Right renal cortex interstitium (tissue), 3 donors: Measurements from ENCODE around the gene STING1. TPM values are rescaled to one million over a fixed set of nuclear protein-coding genes. Genes with fewer than 3 reads are reported as not detected.
"Not testable (repeated sequence)": the region's sequence is repeated elsewhere in the genome, so short reads cannot be mapped to it uniquely, and the experiment has no call there.

ENCODE experiments used
- DNase-seq, 3 donors: peaks; one replicate each; pipeline ENCODE4 v3.0.0-alpha.2; 2013; ENCODE audit warnings: low read depth in 3 of 3, low spot score in 2 of 3
- polyA plus RNA-seq, 3 donors: library from polyadenylated mRNA; unstranded; fragments of 120-200 nt; gene quantifications; one replicate each; pipeline ENCODE4 v1.2.1, GENCODE V29; 2013; ENCODE audit not compliant: insufficient read length in 3 of 3

Gene STING1
- 10 to 100 TPM; 24.4 to 27.8 (median 24.7) TPM for polyA plus RNA-seq

- peak; percentile 57 to 59 (median 57) for DNase-seq
Measured at GRCh38 chr5:139482050-139482889, at the start of gene STING1. TSS of gene STING1 (minus strand) at chr5:139482758. CDS start at chr5:139481704, 1,054 bp downstream.

- DNase-seq: no peak
Measured at GRCh38 chr5:139531772-139532169, 49.2 kb upstream of the STING1 start.

GRCh38 chr5:139530079-139530478 is 47.5 kb upstream of the STING1 start:
- DNase-seq: not testable (repeated sequence)

- DNase-seq: not testable (repeated sequence)
Measured at GRCh38 chr5:139528695-139529094, 46.1 kb upstream of the STING1 start.

GRCh38 chr5:139527896-139528467 is 45.4 kb upstream of the STING1 start:
- DNase-seq: not testable (repeated sequence)

GRCh38 chr5:139527090-139527470 is 44.5 kb upstream of the STING1 start:
- DNase-seq: not testable (repeated sequence)

GRCh38 chr5:139526309-139527089 is 43.9 kb upstream of the STING1 start:
- DNase-seq: not testable (repeated sequence)

GRCh38 chr5:139525586-139526308 is 43.2 kb upstream of the STING1 start:
- not testable (repeated sequence) for DNase-seq

- no peak for DNase-seq
Measured at GRCh38 chr5:139524940-139525585, 42.5 kb upstream of the STING1 start.

- DNase-seq: no peak
Measured at GRCh38 chr5:139524446-139524845, 41.9 kb upstream of the STING1 start.

GRCh38 chr5:139523635-139524445 is 41.3 kb upstream of the STING1 start:
- DNase-seq: no peak

GRCh38 chr5:139517683-139518564 is 35.4 kb upstream of the STING1 start:
- DNase-seq: peak; percentile 81 to 92 (median 84)

GRCh38 chr5:139514486-139514856 is 31.9 kb upstream of the STING1 start:
- no peak for DNase-seq

GRCh38 chr5:139513852-139514485 is 31.4 kb upstream of the STING1 start:
- DNase-seq: no peak

GRCh38 chr5:139513434-139513833 is 30.9 kb upstream of the STING1 start:
- peak in 2 of 3 donors; percentile 51 to 59 for DNase-seq

GRCh38 chr5:139512786-139513390 is 30.3 kb upstream of the STING1 start:
- DNase-seq: no peak

GRCh38 chr5:139504722-139505121 is 22.2 kb upstream of the STING1 start:
- DNase-seq: not testable (repeated sequence)
